ENCODE measurements around the gene NETO2.
"Not testable (repeated sequence)": the region's sequence is repeated elsewhere in the genome, so short reads cannot be mapped to it uniquely, and the experiment has no call there.

NETO2 gene

GRCh38 chr16:47060596-47060995, 83.1 kb downstream of the NETO2 start:
- H3K9me3 ChIP-seq (ENCODE audit: control insufficient read depth, low read length): no peaks in the 10 kb centered on the region
- H2BK120ac ChIP-seq (ENCODE audit: low read depth, low read length): no peak overlapping the region
- no peaks in the 10 kb centered on the region for H3K4me1 ChIP-seq (ENCODE audit: control insufficient read depth, insufficient read depth, low read depth, low read length)
- no peak overlapping the region for H3K4me3 ChIP-seq (ENCODE audit: insufficient read depth in 1 of 2, low read depth in 1 of 2, low read length in 2 of 2)
- H3K9ac ChIP-seq (ENCODE audit: low read length): no peak overlapping the region
- H2BK5ac ChIP-seq (ENCODE audit: low read depth, low read length, poor library complexity, severe bottlenecking): no peak overlapping the region
- H3K23ac ChIP-seq (ENCODE audit: low read length in 2 of 2): no peak overlapping the region
- H2AK5ac ChIP-seq (ENCODE audit: low read length, severe bottlenecking): no peak overlapping the region
- no peak overlapping the region for H2BK12ac ChIP-seq (ENCODE audit: low read length in 2 of 2)
- H3K4ac ChIP-seq (ENCODE audit: low read depth in 1 of 2, low read length in 2 of 2): no peak overlapping the region
- DNase-seq: no peak
- H4K8ac ChIP-seq (ENCODE audit: low read length): no peak overlapping the region
- H4K91ac ChIP-seq (ENCODE audit: low read length): no peak overlapping the region
- no peaks in the 10 kb centered on the region for H3K36me3 ChIP-seq (ENCODE audit: control insufficient read depth in 1 of 2, insufficient read depth in 2 of 2, low read depth in 1 of 2, low read length in 2 of 2)
- no peak overlapping the region for H3K14ac ChIP-seq (ENCODE audit: low read length in 2 of 2)
- no peak overlapping the region for H2BK15ac ChIP-seq (ENCODE audit: low read depth, poor library complexity, severe bottlenecking)
- peaks cover 0 to 35% of the 10 kb centered on the region in 2 experiments for H3K27me3 ChIP-seq (ENCODE audit: control insufficient read depth in 1 of 2, insufficient read depth in 1 of 2, low read length in 2 of 2)
- no peaks in the 10 kb centered on the region for H3K79me1 ChIP-seq (replicated peaks; ENCODE audit: low read length, poor library complexity, severe bottlenecking)
- no peak overlapping the region for H3K4me2 ChIP-seq (ENCODE audit: low read length, poor library complexity, severe bottlenecking)
- WGBS: 87% methylated on average over 3 of the region's 3 CpGs
- H3K18ac ChIP-seq (ENCODE audit: low read depth in 1 of 2, low read length in 2 of 2): no peak overlapping the region
- H2AFZ ChIP-seq (ENCODE audit: low read depth, low read length): no peak overlapping the region
- no peak overlapping the region for H3K27ac ChIP-seq (ENCODE audit: low read length, poor library complexity, severe bottlenecking)

- Histone ChIP-seq H2BK120ac (ENCODE audit: low read depth, low read length) (no peak overlapping the region), H3K79me1 (replicated peaks; ENCODE audit: low read length, poor library complexity, severe bottlenecking) (no peaks in the 10 kb centered on the region), H3K4me3 (ENCODE audit: insufficient read depth in 1 of 2, low read depth in 1 of 2, low read length in 2 of 2) (no peak overlapping the region), H3K4me2 (ENCODE audit: low read length, poor library complexity, severe bottlenecking) (no peak overlapping the region), H2BK15ac (ENCODE audit: low read depth, poor library complexity, severe bottlenecking) (no peak overlapping the region), H2BK12ac (ENCODE audit: low read length in 2 of 2) (no peak overlapping the region), H2BK5ac (ENCODE audit: low read depth, low read length, poor library complexity, severe bottlenecking) (no peak overlapping the region), H3K27me3 (ENCODE audit: control insufficient read depth in 1 of 2, insufficient read depth in 1 of 2, low read length in 2 of 2) (peaks cover 0 to 35% of the 10 kb centered on the region in 2 experiments), H4K8ac (ENCODE audit: low read length) (no peak overlapping the region), H3K4ac (ENCODE audit: low read depth in 1 of 2, low read length in 2 of 2) (no peak overlapping the region), H4K91ac (ENCODE audit: low read length) (no peak overlapping the region), H2AFZ (ENCODE audit: low read depth, low read length) (peak overlapping the region; percentile 55), H2AK5ac (ENCODE audit: low read length, severe bottlenecking) (no peak overlapping the region), H3K14ac (ENCODE audit: low read length in 2 of 2) (no peak overlapping the region), H3K27ac (ENCODE audit: low read length, poor library complexity, severe bottlenecking) (no peak overlapping the region), H3K23ac (ENCODE audit: low read length in 2 of 2) (no peak overlapping the region), H3K4me1 (ENCODE audit: control insufficient read depth, insufficient read depth, low read depth, low read length) (no peaks in the 10 kb centered on the region), H3K36me3 (ENCODE audit: control insufficient read depth in 1 of 2, insufficient read depth in 2 of 2, low read depth in 1 of 2, low read length in 2 of 2) (no peaks in the 10 kb centered on the region), H3K9me3 (ENCODE audit: control insufficient read depth, low read length) (no peaks in the 10 kb centered on the region), H3K9ac (ENCODE audit: low read length) (no peak overlapping the region), H3K18ac (ENCODE audit: low read depth in 1 of 2, low read length in 2 of 2) (no peak overlapping the region)
- 86% methylated on average over 5 of the region's 7 CpGs for WGBS
- DNase-seq: no peak
These were observed 83.8 kb downstream of the NETO2 start for GRCh38 chr16:47059991-47060390.

GRCh38 chr16:47059130-47059529, 84.6 kb downstream of the NETO2 start:
- H2BK120ac ChIP-seq (ENCODE audit: low read depth, low read length); H4K8ac ChIP-seq (ENCODE audit: low read length); H3K9ac ChIP-seq (ENCODE audit: low read length); H2BK15ac ChIP-seq (ENCODE audit: low read depth, poor library complexity, severe bottlenecking); H3K4me1 ChIP-seq (ENCODE audit: control insufficient read depth, insufficient read depth, low read depth, low read length); H2AK5ac ChIP-seq (ENCODE audit: low read length, severe bottlenecking); H2BK12ac ChIP-seq (ENCODE audit: low read length in 2 of 2); H3K14ac ChIP-seq (ENCODE audit: low read length in 2 of 2); H3K9me3 ChIP-seq (ENCODE audit: control insufficient read depth, low read length); H3K4ac ChIP-seq (ENCODE audit: low read depth in 1 of 2, low read length in 2 of 2); H2AFZ ChIP-seq (ENCODE audit: low read depth, low read length); H3K36me3 ChIP-seq (ENCODE audit: control insufficient read depth in 1 of 2, insufficient read depth in 2 of 2, low read depth in 1 of 2, low read length in 2 of 2); H3K4me3 ChIP-seq (ENCODE audit: insufficient read depth in 1 of 2, low read depth in 1 of 2, low read length in 2 of 2); H3K4me2 ChIP-seq (ENCODE audit: low read length, poor library complexity, severe bottlenecking); H3K79me1 ChIP-seq (replicated peaks; ENCODE audit: low read length, poor library complexity, severe bottlenecking); H4K91ac ChIP-seq (ENCODE audit: low read length); H2BK5ac ChIP-seq (ENCODE audit: low read depth, low read length, poor library complexity, severe bottlenecking); DNase-seq; H3K27ac ChIP-seq (ENCODE audit: low read length, poor library complexity, severe bottlenecking); H3K23ac ChIP-seq (ENCODE audit: low read length in 2 of 2); H3K18ac ChIP-seq (ENCODE audit: low read depth in 1 of 2, low read length in 2 of 2): not testable (repeated sequence)
- H3K27me3 ChIP-seq (ENCODE audit: control insufficient read depth in 1 of 2, insufficient read depth in 1 of 2, low read length in 2 of 2): peaks cover 0 to 38% of the 10 kb centered on the region in 2 experiments
- WGBS: 76% methylated on average over 2 of the region's 2 CpGs

DNA sequence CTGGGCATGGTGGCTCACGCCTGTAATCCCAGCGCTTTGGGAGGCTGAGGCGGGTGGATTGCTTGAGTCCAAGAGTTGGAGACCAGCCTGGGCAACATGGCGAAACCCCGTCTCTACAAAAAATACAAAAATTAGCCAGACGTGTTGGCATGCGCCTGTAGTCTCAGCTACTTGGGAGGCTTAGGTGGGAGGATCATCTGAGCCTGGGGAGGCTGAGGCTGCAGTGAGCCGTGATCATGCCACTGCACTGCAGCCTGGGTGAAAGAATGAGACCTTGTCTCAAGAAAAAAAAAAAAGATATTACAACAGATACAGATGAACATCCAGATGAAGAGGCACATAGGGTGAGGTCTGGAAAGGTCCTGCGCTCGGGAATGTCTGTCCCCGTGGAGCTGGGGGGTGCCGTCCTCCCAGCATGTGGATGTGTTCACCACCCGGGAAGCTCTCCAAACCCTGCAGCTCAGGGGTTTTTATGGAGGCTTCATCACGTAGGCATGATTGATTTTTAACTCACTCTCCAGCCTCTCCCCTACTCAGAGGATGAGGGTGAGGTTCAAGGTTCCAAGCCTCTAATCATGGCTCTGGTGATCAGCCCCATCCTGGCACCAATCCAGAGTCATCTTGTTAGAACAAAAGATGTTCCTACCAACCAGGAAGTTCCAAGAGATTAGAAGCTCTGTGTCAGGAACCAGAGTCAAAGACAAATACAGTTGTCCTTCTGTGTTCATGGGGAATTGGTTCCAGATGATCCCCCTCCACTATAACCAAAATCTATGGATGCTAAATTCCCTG, 85.3 kb downstream of the NETO2 start:
- H3K23ac ChIP-seq (ENCODE audit: low read length in 2 of 2): no peak overlapping the region
- no peaks in the 10 kb centered on the region for H3K9me3 ChIP-seq (ENCODE audit: control insufficient read depth, low read length)
- H3K4me3 ChIP-seq (ENCODE audit: insufficient read depth in 1 of 2, low read depth in 1 of 2, low read length in 2 of 2): no peak overlapping the region
- no peak overlapping the region for H3K4me2 ChIP-seq (ENCODE audit: low read length, poor library complexity, severe bottlenecking)
- WGBS: 91% methylated on average over 13 of the region's 14 CpGs
- no peak overlapping the region for H3K9ac ChIP-seq (ENCODE audit: low read length)
- DNase-seq: no peak
- H4K8ac ChIP-seq (ENCODE audit: low read length): no peak overlapping the region
- H3K4me1 ChIP-seq (ENCODE audit: control insufficient read depth, insufficient read depth, low read depth, low read length): no peaks in the 10 kb centered on the region
- H3K18ac ChIP-seq (ENCODE audit: low read depth in 1 of 2, low read length in 2 of 2): no peak overlapping the region
- H3K27me3 ChIP-seq (ENCODE audit: control insufficient read depth in 1 of 2, insufficient read depth in 1 of 2, low read length in 2 of 2): peaks cover 0 to 39% of the 10 kb centered on the region in 2 experiments
- no peak overlapping the region for H2BK120ac ChIP-seq (ENCODE audit: low read depth, low read length)
- no peaks in the 10 kb centered on the region for H3K79me1 ChIP-seq (replicated peaks; ENCODE audit: low read length, poor library complexity, severe bottlenecking)
- no peak overlapping the region for H2BK5ac ChIP-seq (ENCODE audit: low read depth, low read length, poor library complexity, severe bottlenecking)
- no peak overlapping the region for H2AFZ ChIP-seq (ENCODE audit: low read depth, low read length)
- H2BK12ac ChIP-seq (ENCODE audit: low read length in 2 of 2): no peak overlapping the region
- H3K4ac ChIP-seq (ENCODE audit: low read depth in 1 of 2, low read length in 2 of 2): no peak overlapping the region
- no peak overlapping the region for H2BK15ac ChIP-seq (ENCODE audit: low read depth, poor library complexity, severe bottlenecking)
- no peak overlapping the region for H3K27ac ChIP-seq (ENCODE audit: low read length, poor library complexity, severe bottlenecking)
- H2AK5ac ChIP-seq (ENCODE audit: low read length, severe bottlenecking): no peak overlapping the region
- H4K91ac ChIP-seq (ENCODE audit: low read length): no peak overlapping the region
- H3K36me3 ChIP-seq (ENCODE audit: control insufficient read depth in 1 of 2, insufficient read depth in 2 of 2, low read depth in 1 of 2, low read length in 2 of 2): no peaks in the 10 kb centered on the region
- H3K14ac ChIP-seq (ENCODE audit: low read length in 2 of 2): no peak overlapping the region
